HEK293T (cell line): ENCODE data around the gene NFAM1.

Experiments used
- ARNT ChIP-seq: fragments of 450-650 bp; IDR thresholded peaks from 2 replicates; pipeline ENCODE4 v1.6.1; 2017; ENCODE audit warnings: mild to moderate bottlenecking
- FOXA1 ChIP-seq: fragments of 450-650 bp; IDR thresholded peaks from 2 replicates; pipeline ENCODE4 v1.6.1; 2016; ENCODE audit warnings: mild to moderate bottlenecking
- HDGF ChIP-seq: fragments of 450-650 bp; IDR thresholded peaks from 2 replicates; pipeline ENCODE4 v1.6.1; 2017; ENCODE audit warnings: antibody characterized with exemption, borderline replicate concordance
- SP1 ChIP-seq: fragments of 450-650 bp; IDR thresholded peaks from 2 replicates; pipeline ENCODE4 v1.6.1; 2017
- SUZ12 ChIP-seq: fragments of 450-650 bp; IDR thresholded peaks from 2 replicates; pipeline ENCODE4 v1.6.1; 2016; ENCODE audit warnings: mild to moderate bottlenecking
- TARDBP ChIP-seq: fragments of 450-650 bp; IDR thresholded peaks from 2 replicates; pipeline ENCODE4 v1.6.1; 2016

DNA sequence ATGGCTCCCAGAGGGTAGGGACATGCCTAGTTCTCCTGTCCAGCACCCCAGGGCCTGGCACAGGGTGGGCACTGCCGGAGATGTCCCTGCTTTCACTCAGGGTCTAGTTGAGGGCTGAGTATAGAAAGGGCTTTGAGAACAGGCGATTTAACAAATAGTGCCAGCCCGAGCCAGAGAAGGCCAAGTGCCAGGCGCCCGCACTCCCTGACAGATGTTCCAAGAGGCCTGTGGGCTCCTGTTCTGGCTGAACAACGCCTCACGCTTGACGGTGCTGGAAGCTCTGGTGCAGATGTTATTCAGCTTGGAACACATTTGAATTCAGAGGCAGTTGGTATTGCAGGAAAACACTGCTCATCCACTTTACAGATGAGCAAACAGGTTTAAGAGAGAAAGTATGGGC, 46.5 kb downstream of the NFAM1 start:
- TF ChIP-seq ARNT (no peak), SP1 (no peak), FOXA1 (no peak), TARDBP (no peak), SUZ12 (no peak), HDGF (no peak)
